HepG2 (cell line): Measurements from ENCODE around the gene VCL. TPM values are rescaled to one million over a fixed set of nuclear protein-coding genes. Genes with fewer than 3 reads are reported as not detected.

Experiments
- CENPX ChIP-seq: sonication (generic); formaldehyde crosslinking; IDR thresholded peaks from 2 replicates; pipeline ENCODE4 v1.9.0; 2021; ENCODE audit warnings: mild to moderate bottlenecking, missing genetic modification reagents, moderate library complexity
- MAFF ChIP-seq: IDR thresholded peaks from 2 replicates; pipeline ENCODE4 v1.6.1; 2011; ENCODE audit warnings: low read depth, low read length, improper control_type of control experiment
- MED1 ChIP-seq: sonication (generic); formaldehyde crosslinking; IDR thresholded peaks from 2 replicates; pipeline ENCODE4 v1.4.0; 2020; ENCODE audit warnings: missing genetic modification reagents
- NR3C1 ChIP-seq: sonication (generic); formaldehyde crosslinking; IDR thresholded peaks from 2 replicates; pipeline ENCODE4 v1.4.0; 2020; ENCODE audit warnings: missing genetic modification reagents
- TCF12 ChIP-seq, 2 experiments: fragments of 450-650 bp in 1 of 2; sonication (generic) in 1 of 2; formaldehyde crosslinking in 1 of 2; IDR thresholded peaks; 2 replicates each; pipeline versions ENCODE4 v1.6.1 to v1.8.0; 2017 to 2022; ENCODE audit warnings: antibody characterized with exemption in 1 of 2, mild to moderate bottlenecking in 1 of 2, missing genetic modification reagents in 1 of 2, moderate library complexity in 1 of 2
- ZKSCAN1 ChIP-seq: fragments of 150-350 bp; IDR thresholded peaks from 2 replicates; pipeline ENCODE4 v1.6.1; 2014; ENCODE audit warnings: low read length
- ZNF431 ChIP-seq: sonication (generic); formaldehyde crosslinking; IDR thresholded peaks from 2 replicates; pipeline ENCODE4 v1.9.0; 2022; ENCODE audit warnings: missing genetic modification reagents, low read depth, mild to moderate bottlenecking, borderline replicate concordance
- polyA plus RNA-seq, 8 experiments: library from polyadenylated mRNA; depleted of rRNA in 3 of 8; stranded (reverse) in 7 of 8; unstranded in 1 of 8; fragments of >200 nt; fragmentation: Illumina TruSeq in 4 of 8; extraction: Trizol in 4 of 8; gene quantifications; 2 replicates each; pipeline versions ENCODE4 v1.2.1 to v1.2.3, GENCODE V29; 2011 to 2016; ENCODE audit warnings: low read depth in 4 of 8, missing spikeins in 1 of 8, mixed read lengths in 1 of 8; ENCODE audit not compliant: insufficient read depth in 1 of 8
- total RNA-seq, 5 experiments: library from RNA; depleted of rRNA; stranded (reverse); fragments of >200 nt; fragmentation: Illumina TruSeq; extraction: Trizol; gene quantifications; 2 replicates each; pipeline ENCODE4 v1.2.3, GENCODE V29; 2016; ENCODE audit warnings: low read depth in 1 of 5
- TF ChIP-seq, protein P1 (sequence below): sonication (generic); formaldehyde crosslinking; IDR thresholded peaks from 2 replicates; pipeline ENCODE4 v1.5.0; 2020; ENCODE audit warnings: missing genetic modification reagents
- TF ChIP-seq, protein P2 (sequence below): sonication (generic); formaldehyde crosslinking; IDR thresholded peaks from 2 replicates; pipeline ENCODE4 v1.5.0; 2020; ENCODE audit warnings: mild to moderate bottlenecking, missing genetic modification reagents
- TF ChIP-seq, protein P3 (sequence below): sonication (generic); formaldehyde crosslinking; IDR thresholded peaks from 2 replicates; pipeline ENCODE4 v1.4.0; 2020; ENCODE audit warnings: missing genetic modification reagents

Gene VCL
- total and polyA plus RNA-seq, 2 of the 13 experiments (the other 11 are each of a cell fraction or from before 2014, with no cell fraction given), result 17.3 to 26.9 TPM

DNA sequence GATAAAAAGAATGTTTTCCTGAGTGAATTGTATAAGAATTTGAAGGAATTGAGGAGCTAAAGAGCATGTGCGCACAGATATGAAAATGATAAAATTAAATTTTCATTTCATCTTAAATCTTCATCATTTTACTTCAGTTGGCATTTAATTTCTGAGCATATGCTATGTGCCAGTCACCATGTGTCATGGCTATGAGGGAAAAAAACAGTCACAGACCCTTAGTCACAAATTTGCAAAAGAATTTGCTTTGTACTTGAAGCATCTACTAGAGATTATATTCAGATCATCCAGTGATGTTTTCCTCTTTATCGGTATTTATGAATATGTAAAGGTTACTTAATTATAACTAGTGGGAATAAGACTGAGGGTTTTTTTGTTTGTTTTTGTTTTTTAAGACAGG lies 29.8 kb downstream of the VCL start (continued):
- TF ChIP-seq MED1 (no peak), ZKSCAN1 (no peak), TCF12 (IDR thresholded peaks at IDR 0.05) (no peak), TCF12 (CRISPR knock-in tag; IDR thresholded peaks at IDR 0.05) (no peak), ZNF431 (CRISPR knock-in tag) (no peak), CENPX (CRISPR knock-in tag) (no peak), MAFF (no peak), NR3C1 (no peak)
- TF ChIP-seq, protein P1, sequence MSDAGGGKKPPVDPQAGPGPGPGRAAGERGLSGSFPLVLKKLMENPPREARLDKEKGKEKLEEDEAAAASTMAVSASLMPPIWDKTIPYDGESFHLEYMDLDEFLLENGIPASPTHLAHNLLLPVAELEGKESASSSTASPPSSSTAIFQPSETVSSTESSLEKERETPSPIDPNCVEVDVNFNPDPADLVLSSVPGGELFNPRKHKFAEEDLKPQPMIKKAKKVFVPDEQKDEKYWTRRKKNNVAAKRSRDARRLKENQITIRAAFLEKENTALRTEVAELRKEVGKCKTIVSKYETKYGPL (CRISPR knock-in tag), result no peak
- TF ChIP-seq, protein P2, sequence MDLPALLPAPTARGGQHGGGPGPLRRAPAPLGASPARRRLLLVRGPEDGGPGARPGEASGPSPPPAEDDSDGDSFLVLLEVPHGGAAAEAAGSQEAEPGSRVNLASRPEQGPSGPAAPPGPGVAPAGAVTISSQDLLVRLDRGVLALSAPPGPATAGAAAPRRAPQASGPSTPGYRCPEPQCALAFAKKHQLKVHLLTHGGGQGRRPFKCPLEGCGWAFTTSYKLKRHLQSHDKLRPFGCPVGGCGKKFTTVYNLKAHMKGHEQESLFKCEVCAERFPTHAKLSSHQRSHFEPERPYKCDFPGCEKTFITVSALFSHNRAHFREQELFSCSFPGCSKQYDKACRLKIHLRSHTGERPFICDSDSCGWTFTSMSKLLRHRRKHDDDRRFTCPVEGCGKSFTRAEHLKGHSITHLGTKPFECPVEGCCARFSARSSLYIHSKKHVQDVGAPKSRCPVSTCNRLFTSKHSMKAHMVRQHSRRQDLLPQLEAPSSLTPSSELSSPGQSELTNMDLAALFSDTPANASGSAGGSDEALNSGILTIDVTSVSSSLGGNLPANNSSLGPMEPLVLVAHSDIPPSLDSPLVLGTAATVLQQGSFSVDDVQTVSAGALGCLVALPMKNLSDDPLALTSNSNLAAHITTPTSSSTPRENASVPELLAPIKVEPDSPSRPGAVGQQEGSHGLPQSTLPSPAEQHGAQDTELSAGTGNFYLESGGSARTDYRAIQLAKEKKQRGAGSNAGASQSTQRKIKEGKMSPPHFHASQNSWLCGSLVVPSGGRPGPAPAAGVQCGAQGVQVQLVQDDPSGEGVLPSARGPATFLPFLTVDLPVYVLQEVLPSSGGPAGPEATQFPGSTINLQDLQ (CRISPR knock-in tag), result no peak
- TF ChIP-seq, protein P3, sequence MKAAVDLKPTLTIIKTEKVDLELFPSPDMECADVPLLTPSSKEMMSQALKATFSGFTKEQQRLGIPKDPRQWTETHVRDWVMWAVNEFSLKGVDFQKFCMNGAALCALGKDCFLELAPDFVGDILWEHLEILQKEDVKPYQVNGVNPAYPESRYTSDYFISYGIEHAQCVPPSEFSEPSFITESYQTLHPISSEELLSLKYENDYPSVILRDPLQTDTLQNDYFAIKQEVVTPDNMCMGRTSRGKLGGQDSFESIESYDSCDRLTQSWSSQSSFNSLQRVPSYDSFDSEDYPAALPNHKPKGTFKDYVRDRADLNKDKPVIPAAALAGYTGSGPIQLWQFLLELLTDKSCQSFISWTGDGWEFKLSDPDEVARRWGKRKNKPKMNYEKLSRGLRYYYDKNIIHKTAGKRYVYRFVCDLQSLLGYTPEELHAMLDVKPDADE (CRISPR knock-in tag), result no peak
